GM19455 (cell line): ENCODE measurements around the gene PTPRT.

Experiments
- ATAC-seq: cut with Tn5 transposase; IDR thresholded peaks from one replicate; pipeline ENCODE4 v1.9.1; 2021; ENCODE audit not compliant: unreplicated experiment

Gene PTPRT

GRCh38 chr20:42740226-42740870, 449.4 kb downstream of the PTPRT start:
- ATAC-seq: no peak

- no peak for ATAC-seq
These were observed 450.0 kb downstream of the PTPRT start for GRCh38 chr20:42739683-42740082.

- no peak for ATAC-seq
These were observed 454.2 kb downstream of the PTPRT start for GRCh38 chr20:42735539-42735938.

GRCh38 chr20:42734660-42735368, 454.9 kb downstream of the PTPRT start:
- ATAC-seq: no peak

DNA sequence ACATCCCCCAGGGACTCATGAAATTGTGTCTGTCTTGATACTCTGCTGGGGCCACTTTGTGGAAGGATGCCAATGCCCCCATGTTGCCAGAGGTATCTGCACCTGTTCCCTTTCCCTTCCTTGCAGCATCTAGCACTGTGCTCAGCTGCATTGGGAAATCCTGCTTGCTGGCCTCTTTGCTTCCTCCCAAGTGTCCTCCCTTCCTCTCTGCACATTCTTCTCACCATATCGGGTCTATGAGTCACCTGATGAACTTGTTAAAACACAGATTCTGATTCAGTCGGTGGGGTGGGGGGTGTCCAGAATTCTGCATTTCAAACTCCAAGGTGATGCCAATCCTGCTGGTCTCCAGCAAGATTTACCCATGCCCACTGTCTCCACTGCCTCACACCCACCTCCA, 467.8 kb downstream of the PTPRT start:
- no peak for ATAC-seq

- ATAC-seq: no peak
These were observed 475.2 kb downstream of the PTPRT start for GRCh38 chr20:42714298-42715141.

DNA sequence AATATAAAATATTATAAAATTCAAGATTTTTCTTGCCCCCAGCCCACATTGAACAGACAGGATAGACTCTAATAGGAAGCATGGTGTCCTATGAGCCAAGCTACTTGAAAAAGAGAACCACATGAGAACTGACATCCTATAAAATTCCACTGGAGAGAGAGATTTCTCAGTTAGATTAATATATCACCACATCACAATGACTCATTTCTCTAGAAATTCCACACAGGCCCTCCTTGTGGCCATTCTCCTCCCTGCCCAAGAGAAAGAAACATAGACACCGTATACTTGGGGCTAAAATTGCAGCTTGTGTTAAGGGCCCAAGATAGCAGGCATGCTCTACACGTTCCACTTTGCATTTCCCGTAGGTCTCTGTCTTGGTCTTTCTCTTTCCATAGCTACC, 481.4 kb downstream of the PTPRT start:
- no peak for ATAC-seq

GRCh38 chr20:42706759-42707158, 482.9 kb downstream of the PTPRT start:
- no peak for ATAC-seq

GRCh38 chr20:42705550-42705949, 484.2 kb downstream of the PTPRT start:
- ATAC-seq: no peak

- no peak for ATAC-seq
These were observed 486.0 kb downstream of the PTPRT start for GRCh38 chr20:42703744-42704143.

DNA sequence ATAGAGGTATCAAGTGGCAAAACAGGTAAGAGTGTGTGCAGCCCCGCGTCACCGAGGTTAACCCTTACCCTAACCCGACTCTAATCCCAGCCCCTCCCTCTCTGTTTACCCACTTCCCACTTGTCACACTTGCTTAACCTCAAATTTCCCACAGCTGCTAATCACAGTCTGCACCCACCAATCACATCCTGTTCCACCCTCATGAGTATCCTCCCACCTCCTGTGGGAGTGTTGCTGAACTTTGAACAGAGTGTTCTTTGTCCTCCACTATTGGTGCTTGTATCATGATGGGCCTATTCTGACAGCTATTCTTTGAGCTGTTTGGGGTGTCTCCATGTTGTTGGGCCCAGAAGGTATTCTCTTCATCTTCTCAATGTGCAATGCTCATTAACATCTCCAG, 487.8 kb downstream of the PTPRT start:
- no peak for ATAC-seq

DNA sequence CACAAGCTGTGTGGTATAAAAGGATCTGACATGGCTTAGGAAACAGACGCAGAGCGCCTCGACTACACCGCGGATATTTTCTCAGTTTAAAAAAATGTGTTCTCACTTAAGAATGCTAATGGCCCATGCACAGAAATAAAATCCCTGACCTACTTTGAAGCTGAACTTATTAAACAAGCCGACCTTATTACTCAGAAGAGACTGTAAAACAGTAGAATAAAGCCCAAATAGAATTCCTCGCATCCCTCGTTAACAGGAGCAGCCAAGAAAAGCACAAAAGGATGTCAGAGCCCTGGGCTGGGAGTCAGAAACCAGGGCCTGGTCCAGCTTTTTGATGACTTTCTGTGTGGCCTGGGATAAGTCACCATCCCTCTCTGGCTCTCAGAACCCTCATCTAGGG, 489.3 kb downstream of the PTPRT start:
- ATAC-seq: no peak

DNA sequence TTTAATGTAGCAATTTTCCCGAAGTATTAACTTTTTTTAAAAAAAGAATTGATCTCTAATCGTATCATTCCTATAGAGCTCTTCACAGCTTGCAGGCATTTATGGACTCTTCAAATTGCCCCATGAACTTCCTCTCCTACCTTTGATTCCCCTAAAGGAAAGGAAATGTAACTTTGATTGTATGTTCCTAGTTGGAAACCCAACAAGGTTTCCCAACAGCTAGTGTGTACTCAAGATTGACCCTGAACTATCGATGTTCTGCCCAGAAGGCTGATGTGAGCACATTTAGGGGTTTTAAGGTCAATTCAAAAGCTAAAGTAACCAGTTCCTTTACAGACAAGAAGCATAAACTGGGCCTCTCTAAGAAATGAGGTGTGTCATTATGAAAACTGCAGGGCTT, 491.7 kb downstream of the PTPRT start:
- ATAC-seq: no peak

DNA sequence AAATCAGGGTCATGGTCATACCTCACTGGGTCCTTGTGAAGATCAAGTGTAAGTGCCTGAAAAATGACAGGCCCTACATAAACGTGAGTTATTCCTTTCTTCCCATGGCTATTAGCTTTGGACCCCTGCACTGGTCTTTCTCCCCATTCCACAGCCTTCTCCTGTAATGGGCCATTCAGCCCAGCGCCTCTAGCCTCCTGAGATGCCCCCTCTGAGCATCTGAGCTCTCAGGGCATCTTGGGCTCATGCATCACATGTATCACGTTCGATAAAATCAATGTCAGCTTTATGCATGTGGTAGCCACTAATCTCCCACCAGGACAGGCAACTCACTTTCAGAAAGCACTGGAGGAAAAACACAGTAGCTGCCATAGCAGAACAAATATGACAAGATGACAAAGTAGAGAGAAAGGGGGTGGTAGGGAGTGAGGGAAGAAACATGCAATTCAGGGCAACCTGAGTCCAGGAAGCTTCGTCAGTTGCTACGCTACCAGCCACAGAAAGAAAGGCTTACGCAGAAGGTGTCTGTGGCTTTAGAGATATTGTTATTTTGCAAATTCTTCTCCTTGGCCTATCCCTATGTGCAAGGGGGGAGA, 498.8 kb downstream of the PTPRT start:
- no peak for ATAC-seq

- ATAC-seq: no peak
These were observed 501.1 kb downstream of the PTPRT start for GRCh38 chr20:42688576-42688975.

DNA sequence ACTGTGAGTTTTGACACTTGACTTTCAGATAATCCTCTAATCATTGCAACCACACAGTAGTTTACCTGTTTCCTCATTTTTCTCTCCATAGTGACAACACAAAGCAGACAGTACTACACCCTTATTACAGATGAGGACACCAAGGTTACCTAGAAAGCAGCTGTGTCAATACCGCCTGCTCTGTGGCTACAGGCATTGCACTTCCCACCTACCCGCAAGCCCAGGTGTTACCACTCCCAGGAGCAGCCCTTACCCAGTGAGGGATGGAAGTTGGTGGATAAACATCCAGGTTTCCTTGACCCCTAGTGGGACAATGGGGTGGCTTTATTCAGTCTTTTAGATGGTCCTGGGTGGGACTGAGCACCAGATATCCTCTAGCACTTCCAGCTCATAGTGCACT, 503.6 kb downstream of the PTPRT start:
- ATAC-seq: no peak

DNA sequence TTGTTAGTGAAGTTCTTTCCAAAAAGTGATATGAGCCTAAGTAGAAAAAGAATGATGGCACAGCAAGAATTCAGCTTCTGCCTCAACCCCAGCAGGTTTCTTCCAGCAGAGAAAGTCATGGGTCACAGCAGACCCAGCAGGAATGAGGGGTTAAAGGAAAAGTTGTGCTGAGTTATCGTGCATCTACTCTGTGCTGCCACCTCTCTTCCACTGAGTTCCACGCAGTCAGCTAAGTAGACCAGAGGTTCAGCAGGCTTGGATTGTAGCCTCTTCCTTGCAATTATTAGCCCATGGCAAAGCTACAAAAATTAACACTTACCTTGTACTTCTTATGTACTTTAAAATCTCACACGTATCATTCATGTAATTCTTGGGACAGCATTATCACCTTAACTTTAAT, 510.8 kb downstream of the PTPRT start:
- no peak for ATAC-seq

DNA sequence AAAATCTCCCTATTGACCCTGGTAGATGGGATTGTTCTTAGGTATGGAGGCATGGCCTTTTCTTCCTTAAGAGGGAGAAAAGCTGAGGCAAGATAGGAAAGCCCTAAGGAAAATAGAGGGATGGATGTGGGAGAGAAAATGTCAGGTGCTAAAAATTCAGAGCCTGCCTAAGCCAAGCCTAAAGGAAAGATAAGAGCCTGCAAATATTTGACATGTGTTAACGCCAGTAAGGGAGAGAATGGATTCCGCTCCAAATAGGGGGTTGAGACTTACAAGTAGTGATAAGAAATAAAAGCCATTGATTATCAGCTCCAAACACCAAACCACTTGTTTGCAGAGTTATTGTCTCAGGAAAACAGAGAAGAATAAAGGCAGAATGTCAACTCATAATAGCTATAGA, 533.6 kb downstream of the PTPRT start:
- no peak for ATAC-seq

GRCh38 chr20:42652266-42652665, 537.4 kb downstream of the PTPRT start:
- no peak for ATAC-seq

DNA sequence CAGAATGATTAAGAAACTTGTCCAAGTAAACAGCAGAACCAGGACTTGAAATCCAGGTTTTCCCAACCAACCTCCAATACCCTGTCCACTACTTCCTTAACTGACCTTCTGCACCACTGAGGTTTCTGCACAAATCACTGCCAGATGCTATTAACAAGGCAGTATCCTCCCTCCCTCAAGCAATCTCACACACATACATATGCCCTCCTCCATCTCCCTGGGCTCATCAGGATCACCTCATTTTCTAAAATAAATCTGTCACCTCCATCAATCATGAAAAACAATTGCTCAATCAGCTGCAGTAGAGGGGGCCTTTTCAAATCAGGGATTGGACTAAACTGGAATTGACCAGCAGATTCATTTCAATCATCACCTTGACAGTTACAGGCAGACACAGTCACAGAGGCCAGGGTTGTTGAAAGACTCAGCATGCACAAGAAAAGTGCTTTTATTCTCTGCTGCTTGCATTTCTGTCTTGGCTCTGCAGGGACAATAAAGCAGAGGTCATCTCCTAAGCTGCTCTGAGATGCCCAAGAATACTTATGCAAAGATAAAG, 539.4 kb downstream of the PTPRT start:
- no peak for ATAC-seq

DNA sequence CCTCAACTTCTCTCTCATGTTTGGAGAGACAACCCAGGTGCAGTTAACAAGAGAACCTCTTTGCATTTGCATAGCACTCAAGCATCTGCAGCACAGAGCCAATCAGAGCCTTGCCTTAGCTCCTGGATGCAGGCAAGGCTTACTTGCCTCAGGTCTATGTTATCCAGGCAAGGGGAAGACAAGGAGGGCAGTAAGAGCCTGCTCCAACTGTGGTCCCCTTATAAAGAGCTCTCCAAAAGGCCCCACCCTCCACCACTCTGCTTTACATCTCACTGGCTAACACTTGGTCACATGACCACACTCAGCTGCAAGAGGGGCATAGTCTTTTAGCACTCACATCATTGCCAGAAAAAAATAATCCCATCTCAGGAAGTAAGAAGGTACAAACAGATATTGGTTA, 540.0 kb downstream of the PTPRT start:
- no peak for ATAC-seq
